A673 (cell line): ENCODE data around the gene LEMD1.

Experiments used
- EZH2 ChIP-seq: fragments of 200-600 bp; sonication (generic); IDR thresholded peaks from 2 replicates; pipeline ENCODE4 v1.6.1; 2017; ENCODE audit warnings: borderline replicate concordance, low read depth, mild to moderate bottlenecking, mixed read lengths, antibody characterized with exemption, low read length; ENCODE audit not compliant: poor library complexity, severe bottlenecking
- TF ChIP-seq, protein P1 (sequence below): fragments of 300-800, 200-600 bp; sonication (generic); conservative IDR thresholded peaks from 2 replicates; pipeline ENCODE4 v1.5.1; 2017; ENCODE audit warnings: low read depth, mild to moderate bottlenecking, antibody characterized with exemption, low read length, moderate library complexity, mixed read lengths

DNA sequence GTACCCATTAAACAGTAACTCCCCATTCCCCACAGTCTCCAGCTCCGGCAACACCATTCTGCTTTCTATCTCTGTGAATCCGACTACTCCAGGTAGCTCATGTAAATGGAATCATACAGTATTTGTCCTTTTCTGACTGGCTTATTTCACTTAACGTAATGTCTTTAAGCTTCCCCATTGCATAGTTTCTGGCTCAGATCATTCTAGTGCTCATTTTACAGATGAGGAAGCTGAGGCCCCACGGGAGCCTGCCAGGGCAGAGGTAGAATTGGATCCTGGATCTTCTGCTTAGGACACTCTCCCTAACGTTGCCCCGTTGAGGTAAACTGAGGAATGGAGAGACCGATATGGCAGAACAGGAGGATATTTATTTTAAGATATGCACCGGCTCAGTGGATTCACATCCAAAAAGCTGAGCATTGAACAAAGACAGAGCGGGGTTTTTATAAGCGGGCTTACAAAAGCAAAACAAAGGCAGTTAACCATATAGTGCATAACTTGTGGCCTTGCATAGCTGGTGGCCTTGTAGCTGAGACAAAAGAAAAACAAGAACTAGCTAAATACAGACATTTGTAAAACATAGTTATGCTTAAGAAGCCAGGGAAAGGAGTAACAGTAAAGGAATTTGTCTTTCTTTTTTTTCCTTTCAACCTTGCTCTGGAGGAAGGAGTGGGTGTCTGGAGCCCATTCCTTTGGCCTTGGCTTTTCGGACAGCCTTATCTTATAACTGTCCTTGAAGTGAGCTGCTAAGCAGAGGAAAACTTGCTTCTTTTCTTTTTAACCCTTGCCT is 49.8 kb downstream of the LEMD1 start:
- no peak for TF ChIP-seq EZH2
- TF ChIP-seq, protein P1, sequence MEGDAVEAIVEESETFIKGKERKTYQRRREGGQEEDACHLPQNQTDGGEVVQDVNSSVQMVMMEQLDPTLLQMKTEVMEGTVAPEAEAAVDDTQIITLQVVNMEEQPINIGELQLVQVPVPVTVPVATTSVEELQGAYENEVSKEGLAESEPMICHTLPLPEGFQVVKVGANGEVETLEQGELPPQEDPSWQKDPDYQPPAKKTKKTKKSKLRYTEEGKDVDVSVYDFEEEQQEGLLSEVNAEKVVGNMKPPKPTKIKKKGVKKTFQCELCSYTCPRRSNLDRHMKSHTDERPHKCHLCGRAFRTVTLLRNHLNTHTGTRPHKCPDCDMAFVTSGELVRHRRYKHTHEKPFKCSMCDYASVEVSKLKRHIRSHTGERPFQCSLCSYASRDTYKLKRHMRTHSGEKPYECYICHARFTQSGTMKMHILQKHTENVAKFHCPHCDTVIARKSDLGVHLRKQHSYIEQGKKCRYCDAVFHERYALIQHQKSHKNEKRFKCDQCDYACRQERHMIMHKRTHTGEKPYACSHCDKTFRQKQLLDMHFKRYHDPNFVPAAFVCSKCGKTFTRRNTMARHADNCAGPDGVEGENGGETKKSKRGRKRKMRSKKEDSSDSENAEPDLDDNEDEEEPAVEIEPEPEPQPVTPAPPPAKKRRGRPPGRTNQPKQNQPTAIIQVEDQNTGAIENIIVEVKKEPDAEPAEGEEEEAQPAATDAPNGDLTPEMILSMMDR, result no peak
